ENCODE results near the gene FANCI. TPM values are rescaled to one million over a fixed set of nuclear protein-coding genes. Genes with fewer than 3 reads are reported as not detected.

The FANCI gene
- total and polyA plus RNA-seq, 3 donors from 2014 or later = 45.0 to 63.6 (median 56.0) TPM

DNA sequence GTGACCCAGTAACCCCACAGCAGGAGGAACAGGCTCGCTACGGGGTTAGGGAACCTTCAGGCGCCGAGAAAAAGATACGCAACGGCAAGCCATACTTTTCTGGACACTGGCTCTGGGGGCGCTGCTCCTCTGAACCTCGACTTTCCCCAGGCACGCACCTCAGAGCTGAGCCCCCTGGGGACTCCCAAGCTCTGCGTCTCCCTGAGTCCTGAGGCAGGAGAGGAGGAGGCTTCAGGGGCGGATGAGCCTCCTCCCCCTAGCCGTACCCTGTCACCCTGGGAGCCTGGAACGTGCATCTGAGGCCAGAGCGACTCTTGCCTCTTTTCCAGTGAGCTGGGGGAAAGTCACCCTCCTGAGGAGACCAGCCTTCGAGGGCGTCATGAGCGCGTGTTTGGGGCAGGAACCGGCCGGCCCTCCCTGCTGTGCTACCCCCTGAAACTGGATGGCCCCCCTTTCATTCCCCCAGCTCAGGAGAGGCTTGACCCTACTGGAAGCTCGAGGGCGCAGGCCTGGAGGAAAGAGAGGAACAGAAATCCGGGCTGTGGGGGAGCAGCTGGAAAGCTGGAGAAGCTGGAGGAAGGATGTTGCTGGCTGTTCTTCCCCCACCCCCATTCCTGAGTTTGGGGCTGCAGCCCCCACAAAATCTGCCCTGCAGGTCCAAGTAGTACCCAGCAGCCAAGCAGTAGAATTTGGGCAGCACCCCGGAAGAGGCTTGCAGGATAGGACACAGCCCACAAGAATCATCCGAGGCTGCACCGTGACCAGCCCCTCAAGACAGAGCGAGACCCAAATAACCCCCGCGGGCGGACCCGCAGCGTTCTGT is 115.9 kb downstream of the FANCI start:
- DNase-seq = no peak
- Histone ChIP-seq H3K27ac (no peak overlapping the region), H3K9me3 (no peaks in the 10 kb centered on the region), H3K36me3 (ENCODE audit: low read depth, missing control alignments) (no peaks in the 10 kb centered on the region), H3K4me1 (peaks cover 15% of the 10 kb centered on the region), H3K27me3 (no peaks in the 10 kb centered on the region), H3K4me3 (peak overlapping the region; percentile 42 to 49)
- WGBS, 2 donors = 7% methylated on average over 20 to 27 of the region's 32 CpGs
- TF ChIP-seq, protein P1, sequence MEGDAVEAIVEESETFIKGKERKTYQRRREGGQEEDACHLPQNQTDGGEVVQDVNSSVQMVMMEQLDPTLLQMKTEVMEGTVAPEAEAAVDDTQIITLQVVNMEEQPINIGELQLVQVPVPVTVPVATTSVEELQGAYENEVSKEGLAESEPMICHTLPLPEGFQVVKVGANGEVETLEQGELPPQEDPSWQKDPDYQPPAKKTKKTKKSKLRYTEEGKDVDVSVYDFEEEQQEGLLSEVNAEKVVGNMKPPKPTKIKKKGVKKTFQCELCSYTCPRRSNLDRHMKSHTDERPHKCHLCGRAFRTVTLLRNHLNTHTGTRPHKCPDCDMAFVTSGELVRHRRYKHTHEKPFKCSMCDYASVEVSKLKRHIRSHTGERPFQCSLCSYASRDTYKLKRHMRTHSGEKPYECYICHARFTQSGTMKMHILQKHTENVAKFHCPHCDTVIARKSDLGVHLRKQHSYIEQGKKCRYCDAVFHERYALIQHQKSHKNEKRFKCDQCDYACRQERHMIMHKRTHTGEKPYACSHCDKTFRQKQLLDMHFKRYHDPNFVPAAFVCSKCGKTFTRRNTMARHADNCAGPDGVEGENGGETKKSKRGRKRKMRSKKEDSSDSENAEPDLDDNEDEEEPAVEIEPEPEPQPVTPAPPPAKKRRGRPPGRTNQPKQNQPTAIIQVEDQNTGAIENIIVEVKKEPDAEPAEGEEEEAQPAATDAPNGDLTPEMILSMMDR (IDR thresholded peaks at IDR 0.05) = no peak
- TF ChIP-seq POLR2A (IDR thresholded peaks at IDR 0.05) = no peak
- intact Hi-C loops (cut with DNase I; ENCODE audit: low total_unique reads) = no loop called here

DNA sequence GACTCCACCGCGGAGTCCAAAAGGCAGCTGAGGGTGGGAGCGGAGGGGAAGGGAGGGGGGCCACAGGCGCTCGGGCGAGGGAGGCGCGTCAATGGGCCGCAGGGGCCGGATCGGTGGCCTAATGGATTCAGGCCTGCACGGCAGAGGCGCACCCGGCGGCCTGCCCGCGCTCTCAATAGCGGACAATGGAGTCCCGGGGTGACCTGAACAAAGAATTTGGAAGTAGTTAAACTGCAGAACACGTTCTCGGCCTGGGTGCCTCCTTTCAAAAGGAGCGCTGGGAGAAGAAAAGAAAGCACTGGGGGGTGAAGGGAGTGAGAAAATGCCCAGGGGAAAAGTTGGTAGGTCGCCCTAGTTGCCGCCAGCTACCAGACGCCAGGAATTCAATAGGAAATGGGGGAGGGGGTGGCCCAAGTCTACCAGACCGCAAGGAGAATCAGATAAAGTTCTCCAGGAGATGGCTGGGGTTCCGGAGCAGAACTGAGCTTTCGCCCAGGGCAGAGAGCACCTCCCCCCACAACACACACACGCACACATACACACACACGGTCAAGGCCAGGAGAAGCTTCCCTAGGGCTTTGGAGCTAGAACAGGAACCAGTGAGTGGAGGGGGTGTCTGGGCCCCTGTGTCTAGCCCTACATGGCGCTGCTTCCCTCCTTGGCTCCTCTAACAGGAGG is 116.7 kb downstream of the FANCI start:
- Histone ChIP-seq H3K4me1 (peaks cover 15% of the 10 kb centered on the region), H3K9me3 (no peaks in the 10 kb centered on the region)
- WGBS, 2 donors = 1 to 5% methylated on average over 14 to 31 of the region's 31 CpGs

DNA sequence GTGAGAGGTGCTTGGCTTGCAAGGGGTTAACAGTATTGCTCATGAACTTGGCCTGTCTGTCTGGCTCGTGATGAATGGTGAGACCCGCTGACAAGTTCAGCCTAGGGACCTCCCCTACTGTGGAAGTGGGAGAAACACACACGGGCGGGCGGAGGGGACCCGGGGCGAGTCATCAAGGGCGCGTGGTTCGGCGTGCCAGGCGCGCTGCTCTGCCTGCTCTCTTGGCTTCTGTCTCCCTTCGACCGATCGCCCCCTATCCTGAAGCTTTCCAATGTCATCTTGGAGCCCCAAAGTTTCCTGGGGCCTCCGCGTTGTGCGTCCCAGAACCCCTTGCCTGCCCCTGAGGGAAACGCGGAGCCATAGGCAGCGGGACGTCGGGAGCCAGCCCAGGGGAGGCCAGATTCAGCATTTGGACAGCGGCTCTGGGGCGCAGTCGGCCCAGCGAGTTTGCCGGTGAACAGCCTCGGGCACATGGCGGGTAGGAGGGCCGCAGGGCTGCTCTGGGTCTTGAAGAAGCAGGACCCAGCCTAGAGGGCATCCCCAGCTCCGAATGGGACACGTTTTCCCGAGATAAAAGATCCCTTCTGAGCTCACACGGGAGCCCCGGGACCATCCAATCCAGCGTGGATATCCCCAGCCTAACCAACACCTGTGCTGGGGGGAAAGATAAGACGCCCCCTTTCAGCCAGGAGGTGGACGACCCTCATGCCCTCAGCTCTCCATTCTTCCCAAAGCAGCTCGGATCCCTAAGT is 117.8 kb downstream of the FANCI start:
- no peaks in the 10 kb centered on the region for H3K9me3 ChIP-seq
- peaks cover 15% of the 10 kb centered on the region for H3K4me1 ChIP-seq
- no peak overlapping the region for H3K27ac ChIP-seq
- no peaks in the 10 kb centered on the region for H3K36me3 ChIP-seq (ENCODE audit: low read depth, missing control alignments)
- intact Hi-C loops (cut with DNase I; ENCODE audit: low total_unique reads) = no loop called here
- peak; percentile 74 for DNase-seq
- TF ChIP-seq, protein P1 (IDR thresholded peaks at IDR 0.05) = no peak
- TF ChIP-seq POLR2A (IDR thresholded peaks at IDR 0.05) = no peak
- whole genome bisulfite sequencing, 2 donors = 3 to 8% methylated on average over 16 to 38 of the region's 41 CpGs
- no peaks in the 10 kb centered on the region for H3K27me3 ChIP-seq
- H3K4me3 ChIP-seq = no peak overlapping the region

More for the DNA sequence above, 116.7 kb downstream of the FANCI start:
- no peak overlapping the region for H3K4me3 ChIP-seq
- TF ChIP-seq, protein P1 (IDR thresholded peaks at IDR 0.05) = no peak
- TF ChIP-seq POLR2A (IDR thresholded peaks at IDR 0.05) = no peak
- H3K27me3 ChIP-seq = no peaks in the 10 kb centered on the region
- no peak overlapping the region for H3K27ac ChIP-seq
- DNase-seq = no peak
- intact Hi-C loops (cut with DNase I; ENCODE audit: low total_unique reads) = no loop called here
- H3K36me3 ChIP-seq (ENCODE audit: low read depth, missing control alignments) = no peaks in the 10 kb centered on the region

DNA sequence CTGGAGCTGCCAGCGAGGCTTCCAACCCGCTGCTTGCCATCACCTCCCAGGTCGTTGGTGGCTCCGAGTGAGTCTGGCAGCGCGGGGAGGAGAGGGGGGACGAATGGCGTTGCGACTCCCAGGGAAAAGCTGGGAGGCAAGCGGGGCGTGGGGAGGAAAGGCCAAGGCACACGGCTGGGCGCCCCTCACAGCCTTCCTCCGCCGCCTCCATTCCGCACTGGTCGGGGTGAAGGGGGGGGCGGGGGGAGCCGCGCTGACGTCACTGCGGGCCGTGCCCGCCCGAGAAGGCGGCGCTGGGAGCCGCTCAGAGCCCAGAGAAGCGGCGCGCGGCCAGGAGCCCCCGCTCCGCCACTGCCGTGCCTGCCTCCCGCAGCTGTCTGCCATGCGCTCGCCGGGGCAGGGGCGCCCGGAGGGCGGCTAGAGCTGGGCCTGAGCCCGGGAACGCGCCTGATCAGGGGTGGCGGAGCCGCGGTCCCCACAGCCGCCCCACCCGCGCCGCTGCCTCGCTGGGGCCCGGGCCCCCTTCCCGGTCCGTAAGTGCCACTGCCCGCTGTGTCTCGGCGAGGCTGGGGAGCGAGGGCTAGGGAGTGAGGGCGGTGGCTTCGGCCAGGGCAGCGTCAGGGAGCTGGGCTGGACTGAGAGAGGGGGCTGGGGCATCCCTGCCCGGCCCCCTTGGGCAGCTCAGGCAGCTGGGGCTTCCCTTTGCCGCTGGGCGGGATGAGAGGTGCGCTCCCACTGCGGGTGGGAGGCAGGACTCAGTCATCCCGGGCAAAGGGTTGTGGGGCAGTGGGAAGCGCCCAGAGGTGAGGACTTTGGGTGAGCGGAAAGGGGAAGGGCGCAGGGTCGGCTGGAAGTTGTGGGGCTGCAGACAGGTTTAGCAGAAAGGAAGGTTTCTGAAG is 118.7 kb downstream of the FANCI start:
- Histone ChIP-seq H3K27me3 (peaks cover 4% of the 10 kb centered on the region), H3K27ac (no peak overlapping the region), H3K9me3 (no peaks in the 10 kb centered on the region), H3K36me3 (ENCODE audit: low read depth, missing control alignments) (no peaks in the 10 kb centered on the region), H3K4me3 (peak overlapping the region in 1 of 2 donors; percentile 18), H3K4me1 (peaks cover 15% of the 10 kb centered on the region)
- TF ChIP-seq, protein P1 (IDR thresholded peaks at IDR 0.05) = no peak
- no peak for TF ChIP-seq POLR2A (IDR thresholded peaks at IDR 0.05)
- WGBS, 2 donors = 2 to 4% methylated on average over 13 to 51 of the region's 73 CpGs
- intact Hi-C loops (cut with DNase I; ENCODE audit: low total_unique reads) = no loop called here
- DNase-seq = no peak
